ENCODE results near the gene GAS6.

- TF ChIP-seq CTCF (IDR thresholded peaks at IDR 0.05) (no peak), POLR2A (IDR thresholded peaks at IDR 0.05) (no peak), POLR2AphosphoS5 (IDR thresholded peaks at IDR 0.05) (no peak), EP300 (IDR thresholded peaks at IDR 0.05) (no peak)
Observed at GRCh38 chr13:113900646-113901045, 36.8 kb upstream of the GAS6 start.

All from upper lobe of left lung (tissue), 4 donors.